Left lung (tissue), 10 donors: Measurements from ENCODE around the gene HIPK4. TPM values are rescaled to one million over a fixed set of nuclear protein-coding genes. Genes with fewer than 3 reads are reported as not detected.

Experiments used
- ATAC-seq: fragments of 200-7000 bp; cut with Tn5 transposase; one replicate; pipeline ENCODE4 v1.9.1; 2020; ENCODE audit warnings: moderate library complexity
- DNase-seq, 4 donors: peaks; one replicate each; pipeline ENCODE4 v3.0.0-alpha.2; 2013 to 2020
- H3K27ac ChIP-seq, 2 donors: fragments of 200-600 bp; sonication (generic) in 1 of 2; one replicate each; pipeline versions ENCODE4 v1.5.0 to v1.8.0; 2020 to 2021
- H3K27me3 ChIP-seq, 2 donors: fragments of 200-600 bp; sonication (generic) in 1 of 2; one replicate each; pipeline versions ENCODE4 v1.5.0 to v1.8.0; 2020 to 2021
- H3K36me3 ChIP-seq, 2 donors: fragments of 200-600 bp; sonication (generic) in 1 of 2; one replicate each; pipeline versions ENCODE4 v1.5.0 to v1.8.0; 2020 to 2021
- H3K4me1 ChIP-seq, 2 donors: fragments of 200-600 bp; one replicate each; pipeline ENCODE4 v1.8.0; 2021
- H3K4me3 ChIP-seq, 2 donors: fragments of 200-600 bp; sonication (generic) in 1 of 2; one replicate each; pipeline versions ENCODE4 v1.5.0 to v1.8.0; 2020 to 2021; ENCODE audit warnings: mild to moderate bottlenecking in 1 of 2
- H3K9me3 ChIP-seq, 2 donors: fragments of 200-600 bp; sonication (generic) in 1 of 2; one replicate each; pipeline versions ENCODE4 v1.5.0 to v1.8.0; 2020 to 2021
- CTCF ChIP-seq, 2 donors: fragments of 200-600 bp; sonication (generic) in 1 of 2; IDR thresholded peaks; one replicate each; pipeline versions ENCODE4 v1.5.0 to v1.8.0; 2021; ENCODE audit warnings: antibody characterized with exemption in 2 of 2
- intact Hi-C, 2 donors: fragments of 100-400 bp; cut with DNase I; formaldehyde crosslinking; loops; one replicate each; pipeline versions ENCODE4 v1.11.2 to v1.14.2; 2022
- polyA plus RNA-seq, 6 donors: library from polyadenylated mRNA; unstranded; fragments of 120-200 nt; gene quantifications; one replicate each; pipeline ENCODE4 v1.2.1, GENCODE V29; 2013; ENCODE audit not compliant: insufficient read length in 6 of 6
- total RNA-seq, 2 donors: library from RNA; stranded (reverse); fragmentation: NEBNext Ultra II Directional; extraction: Animal tissue kit (Norgen Biotek cat#: 25700); gene quantifications; one replicate each; pipeline ENCODE4 v1.2.1, GENCODE V29; 2021
- donor health status: DM: no; HTN: yes; CAD: no.
- donor health status: DM: no; HTN: no; CAD: no.

The HIPK4 gene
- total and polyA plus RNA-seq, 8 donors: 0.09 to 0.35 (median 0.27) TPM

- Histone ChIP-seq H3K9me3 (no peaks in the 10 kb centered on the region), H3K4me3 (no peak overlapping the region), H3K27me3 (no peaks in the 10 kb centered on the region), H3K27ac (peak overlapping the region; percentile 45 to 54), H3K36me3 (peaks cover 0 to 11% of the 10 kb centered on the region in 2 donors), H3K4me1 (peaks cover 10% of the 10 kb centered on the region in 2 donors)
- peak; percentile 93 for ATAC-seq
- intact Hi-C loops: no loop called here
- DNase-seq: peak in 2 of 4 donors; percentile 43 to 54
- no peak for TF ChIP-seq CTCF (IDR thresholded peaks at IDR 0.05)
These were observed 48.1 kb downstream of the HIPK4 start for GRCh38 chr19:40341601-40342482.

- H3K4me3 ChIP-seq: no peak overlapping the region
- peaks cover 0 to 31% of the 10 kb centered on the region in 2 donors for H3K36me3 ChIP-seq
- peaks cover 6 to 10% of the 10 kb centered on the region in 2 donors for H3K4me1 ChIP-seq
- DNase-seq (no peak), ATAC-seq (no peak)
- no peaks in the 10 kb centered on the region for H3K27me3 ChIP-seq
- intact Hi-C loops: no loop called here
- H3K9me3 ChIP-seq: no peaks in the 10 kb centered on the region
- H3K27ac ChIP-seq: no peak overlapping the region
- no peak for TF ChIP-seq CTCF (IDR thresholded peaks at IDR 0.05)
These were observed 50.8 kb downstream of the HIPK4 start for GRCh38 chr19:40339018-40339728.

GRCh38 chr19:40337594-40337993, 52.4 kb downstream of the HIPK4 start:
- DNase-seq: peak in 1 of 4 donors; percentile 49
- Histone ChIP-seq H3K36me3 (peaks cover 0 to 42% of the 10 kb centered on the region in 2 donors), H3K4me1 (peaks cover 6 to 7% of the 10 kb centered on the region in 2 donors), H3K27me3 (no peaks in the 10 kb centered on the region), H3K9me3 (no peaks in the 10 kb centered on the region), H3K27ac (no peak overlapping the region), H3K4me3 (no peak overlapping the region)
- intact Hi-C loops: no loop called here
- TF ChIP-seq CTCF (IDR thresholded peaks at IDR 0.05): no peak
- no peak for ATAC-seq

- no peak for ATAC-seq
- Histone ChIP-seq H3K27ac (no peak overlapping the region), H3K4me1 (peaks cover 6 to 7% of the 10 kb centered on the region in 2 donors), H3K36me3 (peaks cover 0 to 47% of the 10 kb centered on the region in 2 donors), H3K9me3 (no peaks in the 10 kb centered on the region), H3K4me3 (no peak overlapping the region), H3K27me3 (no peaks in the 10 kb centered on the region)
- DNase-seq: no peak
- TF ChIP-seq CTCF (IDR thresholded peaks at IDR 0.05): no peak
- intact Hi-C loops: no loop called here
These were observed 52.9 kb downstream of the HIPK4 start for GRCh38 chr19:40337107-40337506.

GRCh38 chr19:40336601-40336900, 53.4 kb downstream of the HIPK4 start:
- DNase-seq (peak in 1 of 4 donors; percentile 3), ATAC-seq (no peak)
- H3K36me3 ChIP-seq: peaks cover 0 to 53% of the 10 kb centered on the region in 2 donors
- H3K27me3 ChIP-seq: no peaks in the 10 kb centered on the region
- peaks cover 3 to 4% of the 10 kb centered on the region in 2 donors for H3K4me1 ChIP-seq
- no peak overlapping the region for H3K27ac ChIP-seq
- no peak overlapping the region for H3K4me3 ChIP-seq
- TF ChIP-seq CTCF (IDR thresholded peaks at IDR 0.05): no peak
- intact Hi-C loops: no loop called here
- no peaks in the 10 kb centered on the region for H3K9me3 ChIP-seq
